Testis (tissue), 2 donors: Measurements from ENCODE around the gene DST.

Experiments used
- POLR2A ChIP-seq: fragments of 450-650 bp; IDR thresholded peaks from one replicate; pipeline ENCODE4 v1.6.1; 2017; ENCODE audit warnings: antibody characterized with exemption, mild to moderate bottlenecking, moderate library complexity
- TF ChIP-seq, protein P1 (sequence below), 3 experiments: fragments of 450-650 bp in 2 of 3; fragments of 200-600 bp in 1 of 3; sonication (generic) in 1 of 3; IDR thresholded peaks; one replicate each; pipeline ENCODE4 v1.5.1; 2016 to 2019; ENCODE audit warnings: antibody characterized with exemption in 3 of 3, mild to moderate bottlenecking in 2 of 3, moderate library complexity in 1 of 3

DNA sequence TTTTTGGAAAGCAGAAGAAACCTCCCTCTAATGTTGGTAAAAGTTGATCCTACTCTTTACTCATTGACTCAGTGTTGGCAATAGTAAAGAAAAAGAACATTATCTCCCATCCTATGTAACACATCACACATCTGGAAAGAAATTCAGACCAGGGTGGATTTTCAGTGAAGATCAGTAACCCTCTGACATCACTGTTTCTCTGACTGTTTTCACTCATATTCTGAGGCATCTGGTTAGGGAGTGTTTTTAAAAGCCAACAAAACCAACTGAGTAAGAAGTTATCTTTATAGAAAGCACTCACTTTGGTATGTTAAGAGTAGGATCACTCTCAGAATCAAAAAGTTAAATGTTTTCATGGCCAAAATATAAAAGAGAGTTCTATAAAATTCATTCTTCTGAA is 143.6 kb downstream of the DST start:
- TF ChIP-seq, protein P1, sequence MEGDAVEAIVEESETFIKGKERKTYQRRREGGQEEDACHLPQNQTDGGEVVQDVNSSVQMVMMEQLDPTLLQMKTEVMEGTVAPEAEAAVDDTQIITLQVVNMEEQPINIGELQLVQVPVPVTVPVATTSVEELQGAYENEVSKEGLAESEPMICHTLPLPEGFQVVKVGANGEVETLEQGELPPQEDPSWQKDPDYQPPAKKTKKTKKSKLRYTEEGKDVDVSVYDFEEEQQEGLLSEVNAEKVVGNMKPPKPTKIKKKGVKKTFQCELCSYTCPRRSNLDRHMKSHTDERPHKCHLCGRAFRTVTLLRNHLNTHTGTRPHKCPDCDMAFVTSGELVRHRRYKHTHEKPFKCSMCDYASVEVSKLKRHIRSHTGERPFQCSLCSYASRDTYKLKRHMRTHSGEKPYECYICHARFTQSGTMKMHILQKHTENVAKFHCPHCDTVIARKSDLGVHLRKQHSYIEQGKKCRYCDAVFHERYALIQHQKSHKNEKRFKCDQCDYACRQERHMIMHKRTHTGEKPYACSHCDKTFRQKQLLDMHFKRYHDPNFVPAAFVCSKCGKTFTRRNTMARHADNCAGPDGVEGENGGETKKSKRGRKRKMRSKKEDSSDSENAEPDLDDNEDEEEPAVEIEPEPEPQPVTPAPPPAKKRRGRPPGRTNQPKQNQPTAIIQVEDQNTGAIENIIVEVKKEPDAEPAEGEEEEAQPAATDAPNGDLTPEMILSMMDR (IDR thresholded peaks at IDR 0.05), result no peak
- no peak for TF ChIP-seq POLR2A
